Muscle of leg (tissue), 11 donors: ENCODE data around the gene USP43. TPM values are rescaled to one million over a fixed set of nuclear protein-coding genes. Genes with fewer than 3 reads are reported as not detected.
"Not testable (repeated sequence)": the region's sequence is repeated elsewhere in the genome, so short reads cannot be mapped to it uniquely, and the experiment has no call there.

Source experiments
- DNase-seq: peaks from one replicate; pipeline ENCODE4 v3.0.0; 2013
- H3K27ac ChIP-seq: one replicate; pipeline ENCODE4 v1.5.1; 2013; ENCODE audit warnings: mild to moderate bottlenecking, low read length, control low read depth
- H3K27me3 ChIP-seq: one replicate; pipeline ENCODE4 v1.6.1; 2013; ENCODE audit warnings: low read length; ENCODE audit not compliant: control insufficient read depth, insufficient read depth
- H3K36me3 ChIP-seq: one replicate; pipeline ENCODE4 v1.6.1; 2013; ENCODE audit warnings: low read length; ENCODE audit not compliant: control insufficient read depth, insufficient read depth
- H3K4me1 ChIP-seq: one replicate; pipeline ENCODE4 v1.6.1; 2013; ENCODE audit warnings: low read length; ENCODE audit not compliant: control insufficient read depth, insufficient read depth
- H3K4me3 ChIP-seq: one replicate; pipeline ENCODE4 v1.5.1; 2013; ENCODE audit warnings: low read length, control low read depth
- H3K9me3 ChIP-seq: replicated peaks from 2 replicates; pipeline ENCODE4 v1.6.1; 2013; ENCODE audit warnings: low read depth, low read length; ENCODE audit not compliant: control insufficient read depth
- WGBS: methylation state at CpG from one replicate; pipeline ENCODE4 v1.1.5; 2013; ENCODE audit warnings: missing lambda C conversion rate; ENCODE audit not compliant: insufficient coverage; 5-methylcytosine and 5-hydroxymethylcytosine counted together
- polyA plus RNA-seq, 8 donors: library from polyadenylated mRNA; unstranded; fragments of 120-200 nt; gene quantifications; one replicate each; pipeline versions ENCODE4 v1.2.1 to v1.2.3, GENCODE V29; 2013; ENCODE audit warnings: inconsistent platforms in 1 of 8, low replicate concordance in 1 of 8; ENCODE audit not compliant: insufficient read length in 8 of 8, insufficient read depth in 1 of 8
- total RNA-seq: library from RNA; stranded (reverse); fragments of 120-200 nt; gene quantifications from one replicate; pipeline ENCODE4 v1.2.4, GENCODE V29; 2013

USP43 gene
- total and polyA plus RNA-seq, 9 donors, result 0.28 to 0.94 (median 0.48) TPM

DNA sequence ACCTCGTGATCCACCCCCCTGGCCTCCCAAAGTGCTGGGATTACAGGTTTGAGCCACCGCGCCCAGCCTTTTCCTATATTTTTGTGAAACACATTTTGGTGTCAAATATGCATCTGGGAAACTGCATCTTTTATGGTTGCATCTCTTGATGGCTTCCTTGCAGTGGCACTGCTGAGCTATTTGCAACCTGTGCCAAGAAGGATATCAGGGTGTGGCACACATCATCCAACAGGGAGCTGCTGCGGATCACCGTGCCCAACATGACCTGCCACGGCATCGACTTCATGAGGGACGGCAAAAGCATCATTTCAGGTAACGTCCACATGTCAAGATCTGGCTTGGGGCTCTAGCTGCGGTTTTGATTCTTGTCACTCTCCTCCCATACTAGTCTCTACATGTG lies 16.8 kb upstream of the USP43 start:
- H3K27me3 ChIP-seq, result no peaks in the 10 kb centered on the region
- H3K9me3 ChIP-seq, result peaks cover 6% of the 10 kb centered on the region
- no peak overlapping the region for H3K4me3 ChIP-seq
- no peak for DNase-seq
- no peaks in the 10 kb centered on the region for H3K36me3 ChIP-seq
- no peak overlapping the region for H3K27ac ChIP-seq
- 84% methylated on average over 10 of the region's 10 CpGs for WGBS
- H3K4me1 ChIP-seq, result no peaks in the 10 kb centered on the region

DNA sequence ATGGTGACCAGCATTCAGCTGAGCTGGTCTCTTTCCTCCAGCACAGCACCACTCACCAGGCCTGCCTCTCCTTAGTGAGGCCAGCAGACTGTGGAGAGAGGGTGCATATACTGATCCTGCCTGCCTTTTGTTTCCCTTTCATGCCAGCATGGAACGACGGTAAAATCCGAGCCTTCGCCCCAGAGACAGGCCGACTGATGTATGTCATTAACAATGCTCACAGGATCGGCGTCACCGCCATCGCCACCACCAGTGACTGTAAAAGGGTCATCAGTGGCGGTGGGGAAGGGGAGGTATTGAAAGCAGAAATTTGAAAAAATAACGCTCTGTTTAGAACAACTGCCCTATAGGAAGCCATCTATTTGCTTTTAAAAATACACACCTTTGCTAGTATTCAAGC lies 12.6 kb upstream of the USP43 start:
- Histone ChIP-seq H3K27ac (no peak overlapping the region), H3K27me3 (no peaks in the 10 kb centered on the region), H3K36me3 (no peaks in the 10 kb centered on the region), H3K4me3 (no peak overlapping the region), H3K4me1 (no peaks in the 10 kb centered on the region), H3K9me3 (no peaks in the 10 kb centered on the region)
- 90% methylated on average over 8 of the region's 11 CpGs for whole genome bisulfite sequencing
- DNase-seq, result no peak

DNA sequence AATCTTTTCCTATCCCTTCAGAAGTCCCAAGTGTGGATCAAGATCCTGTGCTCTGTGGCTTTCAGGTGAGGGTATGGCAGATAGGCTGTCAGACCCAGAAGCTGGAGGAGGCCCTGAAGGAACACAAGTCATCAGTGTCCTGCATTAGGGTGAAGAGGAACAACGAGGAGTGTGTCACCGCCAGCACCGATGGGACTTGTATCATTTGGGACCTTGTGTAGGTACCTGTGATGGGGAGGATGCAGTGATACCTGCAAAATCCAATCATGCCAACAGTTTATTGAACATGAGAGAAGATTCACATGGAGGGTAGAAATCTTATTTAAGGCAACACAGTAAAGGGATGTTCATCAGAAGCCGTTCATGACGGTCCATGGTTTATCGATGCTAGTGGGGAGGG lies 10.0 kb upstream of the USP43 start:
- Histone ChIP-seq H3K36me3 (no peaks in the 10 kb centered on the region), H3K4me1 (no peaks in the 10 kb centered on the region), H3K4me3 (no peak overlapping the region), H3K27me3 (peaks cover 3% of the 10 kb centered on the region), H3K27ac (no peak overlapping the region), H3K9me3 (no peaks in the 10 kb centered on the region)
- 91% methylated on average over 3 of the region's 6 CpGs for WGBS
- no peak for DNase-seq

DNA sequence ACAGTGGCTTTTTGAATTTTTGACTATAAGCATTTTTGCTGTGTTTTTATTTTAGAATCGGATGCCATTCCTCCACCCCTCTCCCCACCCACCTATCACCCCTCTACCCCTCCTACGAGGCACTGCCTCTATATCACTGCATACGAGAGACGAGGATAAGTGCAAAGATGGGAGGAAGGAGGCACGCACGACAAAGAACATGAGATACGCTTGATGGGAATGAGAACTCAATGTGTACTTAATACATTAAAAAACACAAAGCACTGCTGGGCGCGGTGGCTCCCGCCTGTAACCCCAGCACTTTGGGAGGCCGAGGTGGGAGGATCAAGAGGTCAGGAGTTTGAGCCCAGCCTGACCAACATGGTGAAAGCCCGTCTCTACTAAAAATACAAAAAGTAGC lies 8.8 kb upstream of the USP43 start:
- Histone ChIP-seq H3K4me3 (no peak overlapping the region), H3K36me3 (no peaks in the 10 kb centered on the region), H3K4me1 (no peaks in the 10 kb centered on the region), H3K9me3 (no peaks in the 10 kb centered on the region), H3K27ac (no peak overlapping the region), H3K27me3 (peaks cover 3% of the 10 kb centered on the region)
- WGBS, result 93% methylated on average over 3 of the region's 12 CpGs
- no peak for DNase-seq

DNA sequence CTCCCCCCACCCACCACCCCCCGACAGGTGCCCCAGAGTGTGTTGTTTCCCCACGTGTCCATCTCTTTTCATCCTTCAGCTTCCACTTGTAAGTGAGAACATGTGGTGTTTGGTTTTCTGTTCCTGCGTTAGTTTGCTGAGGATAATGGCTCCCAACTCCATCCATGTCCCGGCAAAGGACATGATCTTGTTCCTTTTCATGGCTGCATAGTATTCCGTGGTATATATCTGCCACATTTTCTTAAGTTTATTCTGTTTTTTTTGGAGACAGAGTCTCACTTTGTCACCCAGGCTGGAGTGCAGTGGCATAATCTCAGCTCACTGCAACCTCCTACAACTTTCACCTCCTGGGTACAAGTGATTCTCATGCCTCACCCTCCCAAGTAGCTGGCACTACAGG lies 4.9 kb upstream of the USP43 start:
- not testable (repeated sequence) for DNase-seq, H3K9me3 ChIP-seq, H3K27me3 ChIP-seq, H3K36me3 ChIP-seq, H3K27ac ChIP-seq, H3K4me3 ChIP-seq, H3K4me1 ChIP-seq
- WGBS, result no CpG with 5 or more reads among the region's 5 CpGs

DNA sequence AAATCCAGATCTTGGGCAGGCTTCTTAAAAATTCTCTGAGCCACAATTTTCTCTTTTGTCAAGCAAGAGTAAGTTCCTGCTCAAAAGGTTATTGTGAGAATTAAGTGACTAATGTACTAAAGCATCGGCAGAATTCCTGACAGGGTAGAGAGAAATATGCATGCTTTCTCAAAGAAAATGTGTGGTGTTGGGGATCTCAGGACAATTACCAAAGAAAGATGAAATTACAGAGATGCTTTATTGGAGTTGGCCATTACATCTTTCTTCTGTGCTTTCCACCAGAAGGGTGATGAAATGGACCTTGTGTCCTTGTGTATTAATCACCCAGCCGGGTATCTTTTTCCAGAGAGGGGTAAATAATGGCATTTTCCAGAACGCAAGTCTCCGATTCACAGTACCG lies 1.7 kb upstream of the USP43 start:
- no peak overlapping the region for H3K27ac ChIP-seq
- H3K36me3 ChIP-seq, result no peaks in the 10 kb centered on the region
- DNase-seq, result no peak
- 80% methylated on average over 2 of the region's 5 CpGs for WGBS
- peaks cover 7% of the 10 kb centered on the region for H3K4me1 ChIP-seq
- H3K27me3 ChIP-seq, result peaks cover 32% of the 10 kb centered on the region
- no peaks in the 10 kb centered on the region for H3K9me3 ChIP-seq
- H3K4me3 ChIP-seq, result no peak overlapping the region

DNA sequence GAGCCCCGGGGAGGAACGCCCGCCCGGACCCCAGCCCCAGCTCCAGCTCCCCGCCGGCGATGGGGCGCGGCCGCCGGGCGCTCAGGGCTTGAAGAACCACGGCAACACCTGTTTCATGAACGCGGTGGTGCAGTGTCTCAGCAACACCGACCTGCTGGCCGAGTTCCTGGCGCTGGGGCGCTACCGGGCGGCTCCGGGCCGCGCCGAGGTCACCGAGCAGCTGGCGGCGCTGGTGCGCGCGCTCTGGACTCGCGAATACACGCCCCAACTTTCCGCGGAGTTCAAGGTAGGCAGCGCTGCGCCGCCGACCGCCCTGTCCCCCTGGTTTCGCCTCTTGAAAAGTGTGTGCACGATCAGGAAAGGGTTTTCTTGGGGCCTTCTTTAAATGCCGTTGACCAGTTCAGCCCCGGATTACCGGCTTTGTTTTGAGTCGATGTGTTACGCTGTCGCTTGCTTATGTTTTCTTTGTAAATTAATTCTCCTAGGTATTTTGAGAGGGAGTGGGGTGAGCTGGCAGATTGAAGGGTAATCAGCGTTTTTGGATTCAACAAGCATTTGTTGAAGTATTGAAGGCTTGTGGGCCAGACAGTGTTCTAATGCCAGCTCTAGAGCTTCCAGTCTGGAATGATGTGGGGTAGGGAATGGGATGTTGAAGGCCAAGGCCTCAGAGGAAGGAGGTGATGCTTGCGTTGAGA lies 681 bp downstream of the USP43 start:
- Histone ChIP-seq H3K36me3 (no peaks in the 10 kb centered on the region), H3K9me3 (no peaks in the 10 kb centered on the region), H3K27me3 (peaks cover 31% of the 10 kb centered on the region), H3K27ac (no peak overlapping the region), H3K4me3 (peak overlapping the region; percentile 1), H3K4me1 (peaks cover 7% of the 10 kb centered on the region)
- 2% methylated on average over 48 of the region's 51 CpGs for WGBS
- peak; percentile 50 for DNase-seq

DNA sequence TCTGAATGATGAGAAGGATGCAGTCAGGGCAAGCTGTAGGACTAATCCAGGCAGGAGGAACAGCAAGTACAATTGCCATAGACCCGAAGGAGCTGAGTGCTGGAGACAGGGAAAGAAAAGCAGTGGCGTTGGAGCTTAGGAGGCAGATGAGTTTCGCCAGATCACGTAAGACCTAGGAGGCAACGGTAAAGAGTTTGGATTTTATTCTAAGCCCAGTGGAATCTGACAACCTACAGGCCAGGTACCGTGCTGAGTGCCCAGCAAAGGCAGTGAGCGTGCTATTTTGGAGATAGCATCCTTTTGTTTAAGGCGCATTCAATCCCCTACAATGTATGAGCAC lies 1.2 kb downstream of the USP43 start:
- Histone ChIP-seq H3K27ac (no peak overlapping the region), H3K4me3 (no peak overlapping the region)

DNA sequence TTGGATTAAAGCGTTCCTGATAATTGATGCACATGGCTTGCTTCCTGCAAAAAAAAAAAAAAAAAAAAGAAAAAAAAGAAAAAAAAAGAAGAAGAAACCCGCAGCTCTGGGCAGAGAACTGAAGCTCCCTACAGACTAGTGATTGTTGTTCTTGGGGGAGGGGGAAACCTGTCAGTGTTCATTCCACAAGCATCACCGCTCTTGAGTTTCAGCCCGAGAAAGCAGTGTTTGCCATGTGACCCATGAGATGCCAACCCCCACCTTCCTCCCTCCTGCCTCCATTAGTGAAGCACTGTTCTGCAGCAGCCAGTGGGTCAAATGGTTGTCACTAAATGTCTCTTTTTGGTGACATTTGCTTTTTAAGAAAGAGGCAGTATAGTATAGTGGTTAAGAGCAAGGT lies 1.7 kb downstream of the USP43 start:
- Histone ChIP-seq H3K9me3 (no peaks in the 10 kb centered on the region), H3K4me1 (peaks cover 7% of the 10 kb centered on the region), H3K27me3 (peaks cover 31% of the 10 kb centered on the region), H3K36me3 (no peaks in the 10 kb centered on the region), H3K4me3 (no peak overlapping the region), H3K27ac (no peak overlapping the region)
- DNase-seq, result no peak
- 20% methylated on average over 1 of the region's 4 CpGs for WGBS

More for the DNA sequence above, 1.2 kb downstream of the USP43 start:
- Histone ChIP-seq H3K36me3 (no peaks in the 10 kb centered on the region), H3K27me3 (peaks cover 31% of the 10 kb centered on the region), H3K9me3 (no peaks in the 10 kb centered on the region), H3K4me1 (peaks cover 7% of the 10 kb centered on the region)
- 29% methylated on average over 5 of the region's 8 CpGs for WGBS
- no peak for DNase-seq

DNA sequence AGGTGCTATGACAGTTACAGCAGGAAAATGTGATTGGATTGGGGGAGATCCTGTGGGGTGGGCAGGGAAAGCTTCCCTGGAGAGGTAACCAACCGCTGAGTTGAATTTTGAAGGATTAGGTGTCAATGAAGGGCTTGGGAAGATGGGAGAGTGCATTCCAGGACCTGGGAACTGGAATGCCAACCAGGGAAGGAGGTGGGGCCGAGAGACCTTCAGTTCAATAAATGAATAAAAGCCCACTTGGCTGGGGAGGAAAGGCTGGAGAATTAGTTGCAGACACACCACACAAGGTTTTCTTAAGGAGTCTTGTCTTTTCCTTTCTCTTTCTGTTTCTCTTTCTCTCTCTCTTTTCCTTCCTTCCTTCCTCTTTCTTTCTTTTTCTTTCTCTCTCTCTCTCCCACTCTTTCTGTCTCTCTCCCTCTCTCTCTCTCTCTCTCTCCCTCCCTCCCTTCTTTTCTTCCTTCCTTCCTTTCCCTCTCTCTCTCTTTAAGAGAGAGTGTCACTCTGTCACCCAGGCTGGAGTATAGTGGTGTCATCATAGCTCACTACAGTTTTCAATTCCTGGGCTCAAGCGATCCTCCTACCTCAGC lies 3.3 kb downstream of the USP43 start:
- Histone ChIP-seq H3K9me3 (no peaks in the 10 kb centered on the region), H3K4me3 (no peak overlapping the region), H3K36me3 (no peaks in the 10 kb centered on the region), H3K27me3 (peaks cover 29% of the 10 kb centered on the region), H3K4me1 (peaks cover 7% of the 10 kb centered on the region), H3K27ac (no peak overlapping the region)
- no peak for DNase-seq
- 58% methylated on average over 2 of the region's 3 CpGs for WGBS
